GM12892 (cell line): ENCODE results near the gene HTT.

Source experiments
- POLR2A ChIP-seq: IDR thresholded peaks from 2 replicates; pipeline ENCODE4 v1.6.1; 2011; ENCODE audit warnings: low read depth, low read length, control low read depth
- POLR2AphosphoS5 ChIP-seq: IDR thresholded peaks from 2 replicates; pipeline ENCODE4 v1.6.1; 2011; ENCODE audit warnings: low read depth, low read length, control low read depth
- TAF1 ChIP-seq: IDR thresholded peaks from 2 replicates; pipeline ENCODE4 v1.6.1; 2011; ENCODE audit warnings: low read depth, mild to moderate bottlenecking, control low read depth, low read length, borderline replicate concordance

DNA sequence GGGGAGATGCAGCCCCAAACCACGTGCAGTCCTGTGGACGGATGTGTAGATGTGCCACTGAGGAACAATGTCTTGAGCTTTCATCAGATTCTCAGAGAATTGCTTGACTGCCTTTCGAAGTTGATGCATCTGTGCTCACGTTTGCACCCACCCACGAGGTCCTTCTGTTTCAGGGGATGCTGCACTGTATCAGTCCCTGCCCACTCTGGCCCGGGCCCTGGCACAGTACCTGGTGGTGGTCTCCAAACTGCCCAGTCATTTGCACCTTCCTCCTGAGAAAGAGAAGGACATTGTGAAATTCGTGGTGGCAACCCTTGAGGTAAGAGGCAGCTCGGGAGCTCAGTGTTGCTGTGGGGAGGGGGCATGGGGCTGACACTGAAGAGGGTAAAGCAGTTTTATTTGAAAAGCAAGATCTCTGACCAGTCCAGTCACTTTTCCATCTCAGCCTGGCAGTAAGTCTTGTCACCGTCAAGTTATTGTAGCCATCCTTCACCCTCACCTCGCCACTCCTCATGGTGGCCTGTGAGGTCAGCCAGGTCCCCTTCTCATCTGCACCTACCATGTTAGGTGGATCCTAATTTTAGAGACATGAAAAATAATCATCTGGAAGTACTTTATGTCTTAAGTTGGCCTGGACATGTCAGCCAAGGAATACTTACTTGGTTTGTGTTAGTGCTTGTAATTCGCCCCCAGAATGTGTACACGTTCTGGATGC is 138.1 kb downstream of the HTT start:
- TF ChIP-seq POLR2A (no peak), POLR2AphosphoS5 (no peak), TAF1 (no peak)
